NCI-H2029 treated with DMSO at 0.1 percent for 48 hours (cell line): ENCODE data around the gene FAM204A.

Experiments used
- DNase-seq: peaks from one replicate; lab custom pipeline; 2025; lab: John Stamatoyannopoulos, UW

Gene FAM204A

GRCh38 chr10:118341791-118342637 lies at the start of gene FAM204A:
Gene FAM204A, minus strand, starts transcription at chr10:118342324. Its CDS starts 5,909 bp downstream, at chr10:118336415.
- peak; percentile 43 for DNase-seq

GRCh38 chr10:118383699-118384098 lies 41.6 kb upstream of the FAM204A start:
- no peak for DNase-seq

- DNase-seq = no peak
Observed at GRCh38 chr10:118383063-118383689, 41.1 kb upstream of the FAM204A start.

- no peak for DNase-seq
Observed at GRCh38 chr10:118374404-118374803, 32.3 kb upstream of the FAM204A start.

GRCh38 chr10:118373786-118374185 lies 31.7 kb upstream of the FAM204A start:
- no peak for DNase-seq

- no peak for DNase-seq
Observed at GRCh38 chr10:118370499-118370898, 28.4 kb upstream of the FAM204A start.

GRCh38 chr10:118369641-118370205 lies 27.6 kb upstream of the FAM204A start:
- peak; percentile 38 for DNase-seq

GRCh38 chr10:118365702-118366101 lies 23.6 kb upstream of the FAM204A start:
- no peak for DNase-seq

- no peak for DNase-seq
Observed at GRCh38 chr10:118362103-118362502, 20.0 kb upstream of the FAM204A start.

- no peak for DNase-seq
Observed at GRCh38 chr10:118358327-118358726, 16.2 kb upstream of the FAM204A start.

- no peak for DNase-seq
Observed at GRCh38 chr10:118357841-118358240, 15.7 kb upstream of the FAM204A start.

- DNase-seq = no peak
Observed at GRCh38 chr10:118356628-118357027, 14.5 kb upstream of the FAM204A start.

- no peak for DNase-seq
Observed at GRCh38 chr10:118355234-118355633, 13.1 kb upstream of the FAM204A start.

- no peak for DNase-seq
Observed at GRCh38 chr10:118349235-118349634, 7.1 kb upstream of the FAM204A start.

- DNase-seq = no peak
Observed at GRCh38 chr10:118343549-118343948, 1.4 kb upstream of the FAM204A start.

- no peak for DNase-seq
Observed at GRCh38 chr10:118343115-118343514, 991 bp upstream of the FAM204A start.

- DNase-seq = no peak
Observed at GRCh38 chr10:118342638-118343020, 505 bp upstream of the FAM204A start.

GRCh38 chr10:118340486-118340885 lies 1.6 kb downstream of the FAM204A start:
- DNase-seq = no peak

GRCh38 chr10:118339111-118339510 lies 3.0 kb downstream of the FAM204A start:
- DNase-seq = no peak

- DNase-seq = no peak
Observed at GRCh38 chr10:118337356-118337755, 4.8 kb downstream of the FAM204A start.

GRCh38 chr10:118333871-118334270 lies 8.3 kb downstream of the FAM204A start:
- no peak for DNase-seq

GRCh38 chr10:118332948-118333710 lies 9.0 kb downstream of the FAM204A start:
- no peak for DNase-seq
